Panc1 (cell line): ENCODE results near the gene TLE5.

Source experiments
- POLR2AphosphoS5 ChIP-seq: IDR thresholded peaks from 2 replicates; pipeline ENCODE4 v1.6.1; 2012; ENCODE audit warnings: mild to moderate bottlenecking, low read depth, low read length, moderate library complexity
- TF ChIP-seq, protein P1 (sequence below): fragments of 450-650 bp; IDR thresholded peaks from 2 replicates; pipeline ENCODE4 v1.5.1; 2017; ENCODE audit warnings: mild to moderate bottlenecking

DNA sequence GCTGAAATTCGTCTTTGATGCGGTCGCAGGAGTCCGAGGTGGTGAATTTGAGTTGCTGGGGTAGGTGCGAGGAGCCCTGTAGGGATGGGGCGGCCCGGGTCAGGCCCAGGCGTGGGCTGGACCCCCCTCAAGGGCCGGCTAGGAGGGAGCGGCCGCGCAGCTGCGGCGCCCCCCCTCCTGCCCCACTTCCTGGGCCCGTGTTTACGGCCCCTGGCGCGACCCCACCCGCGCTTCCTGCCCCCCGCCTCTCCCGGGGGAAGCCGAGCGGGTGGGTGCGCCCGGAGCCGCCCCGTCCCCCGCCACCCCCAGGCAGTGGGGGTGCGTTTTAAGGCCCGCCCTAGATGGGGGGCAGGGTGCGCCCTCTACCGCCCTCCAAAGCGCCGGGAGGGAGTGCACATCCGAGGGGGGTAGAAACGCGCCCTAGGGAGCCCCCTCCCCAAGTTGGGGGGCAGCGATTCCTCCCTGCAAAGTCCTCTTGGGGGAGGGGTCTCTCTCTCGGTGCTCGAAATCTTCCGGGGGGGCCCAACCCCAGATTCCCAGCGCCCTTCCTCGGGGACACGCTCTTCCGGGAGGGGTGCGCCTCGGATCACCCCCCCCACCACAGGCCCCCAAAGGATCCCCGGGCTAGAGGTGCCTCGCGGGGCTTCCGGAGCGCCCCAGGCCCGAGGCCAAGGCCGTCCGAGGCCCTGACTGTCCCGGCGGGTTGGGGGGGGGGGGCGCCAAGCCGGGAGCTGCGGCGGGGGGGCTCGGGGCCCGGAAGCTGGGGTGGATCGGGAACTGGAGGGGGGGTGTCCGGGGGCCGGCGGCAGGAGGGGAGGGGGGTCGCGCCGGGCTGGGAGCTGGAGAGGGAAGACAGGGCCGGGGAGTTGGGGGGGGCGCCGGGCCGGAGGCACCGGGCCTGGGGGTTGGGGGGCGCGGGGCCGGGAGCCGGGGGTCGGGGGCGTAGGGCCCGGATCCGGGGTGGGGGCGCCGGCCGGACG is 823 bp downstream of the TLE5 start:
- TF ChIP-seq, protein P1, sequence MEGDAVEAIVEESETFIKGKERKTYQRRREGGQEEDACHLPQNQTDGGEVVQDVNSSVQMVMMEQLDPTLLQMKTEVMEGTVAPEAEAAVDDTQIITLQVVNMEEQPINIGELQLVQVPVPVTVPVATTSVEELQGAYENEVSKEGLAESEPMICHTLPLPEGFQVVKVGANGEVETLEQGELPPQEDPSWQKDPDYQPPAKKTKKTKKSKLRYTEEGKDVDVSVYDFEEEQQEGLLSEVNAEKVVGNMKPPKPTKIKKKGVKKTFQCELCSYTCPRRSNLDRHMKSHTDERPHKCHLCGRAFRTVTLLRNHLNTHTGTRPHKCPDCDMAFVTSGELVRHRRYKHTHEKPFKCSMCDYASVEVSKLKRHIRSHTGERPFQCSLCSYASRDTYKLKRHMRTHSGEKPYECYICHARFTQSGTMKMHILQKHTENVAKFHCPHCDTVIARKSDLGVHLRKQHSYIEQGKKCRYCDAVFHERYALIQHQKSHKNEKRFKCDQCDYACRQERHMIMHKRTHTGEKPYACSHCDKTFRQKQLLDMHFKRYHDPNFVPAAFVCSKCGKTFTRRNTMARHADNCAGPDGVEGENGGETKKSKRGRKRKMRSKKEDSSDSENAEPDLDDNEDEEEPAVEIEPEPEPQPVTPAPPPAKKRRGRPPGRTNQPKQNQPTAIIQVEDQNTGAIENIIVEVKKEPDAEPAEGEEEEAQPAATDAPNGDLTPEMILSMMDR, result no peak; the same call in 1 of the 2 replicates
- no peak for TF ChIP-seq POLR2AphosphoS5
